SK-N-SH treated with all-trans-retinoic acid at 6 μM for 48 hours (cell line): ENCODE data around the gene TMEM131.

ENCODE experiments used
- ATAC-seq: fragments of 200-7000 bp; cut with Tn5 transposase; 3 replicates; pipeline ENCODE4 v1.9.1; 2020; ENCODE audit warnings: mild to moderate bottlenecking, moderate library complexity
- ARNTL ChIP-seq: fragments of 450-650 bp; formaldehyde crosslinking; IDR thresholded peaks from 2 replicates; pipeline ENCODE4 v1.5.0; 2020; ENCODE audit warnings: low read depth, mild to moderate bottlenecking, moderate library complexity, borderline replicate concordance
- BACH2 ChIP-seq: fragments of 250-450 bp; sonication (Bioruptor Pico); IDR thresholded peaks from 2 replicates; pipeline ENCODE4 v1.9.0; 2021; ENCODE audit warnings: mild to moderate bottlenecking, borderline replicate concordance
- CREB5 ChIP-seq: fragments of 250-450 bp; sonication (Bioruptor Pico); IDR thresholded peaks from 2 replicates; pipeline ENCODE4 v1.5.1; 2020; ENCODE audit warnings: low read depth, mild to moderate bottlenecking, moderate library complexity
- CSDC2 ChIP-seq: fragments of 250-450 bp; sonication (Bioruptor Pico); IDR thresholded peaks from 2 replicates; pipeline ENCODE4 v1.5.0; 2020; ENCODE audit warnings: mild to moderate bottlenecking, moderate library complexity
- CSRNP3 ChIP-seq: fragments of 250-450 bp; sonication (Bioruptor Pico); IDR thresholded peaks from 2 replicates; pipeline ENCODE4 v1.5.1; 2021; ENCODE audit warnings: mild to moderate bottlenecking, moderate library complexity
- ESRRG ChIP-seq: fragments of 250-450 bp; sonication (Bioruptor Pico); IDR thresholded peaks from 2 replicates; pipeline ENCODE4 v1.6.1; 2021; ENCODE audit warnings: mild to moderate bottlenecking
- GLIS3 ChIP-seq: fragments of 250-450 bp; sonication (Bioruptor Pico); IDR thresholded peaks from 2 replicates; pipeline ENCODE4 v1.5.0; 2020; ENCODE audit warnings: mild to moderate bottlenecking, moderate library complexity
- ISL1 ChIP-seq: fragments of 250-450 bp; sonication (Bioruptor Pico); IDR thresholded peaks from 2 replicates; pipeline ENCODE4 v2.1.2; 2022; ENCODE audit warnings: mild to moderate bottlenecking, moderate library complexity
- OSR1 ChIP-seq: fragments of 250-450 bp; sonication (Bioruptor Pico); IDR thresholded peaks from 2 replicates; pipeline ENCODE4 v1.8.0; 2022; ENCODE audit warnings: moderate library complexity, mild to moderate bottlenecking, inconsistent platforms
- PATZ1 ChIP-seq: fragments of 250-450 bp; sonication (Bioruptor Pico); IDR thresholded peaks from 2 replicates; pipeline ENCODE4 v1.8.0; 2020; ENCODE audit warnings: mild to moderate bottlenecking, moderate library complexity, borderline replicate concordance
- PPARA ChIP-seq: fragments of 250-450 bp; sonication (Bioruptor Pico); IDR thresholded peaks from 2 replicates; pipeline ENCODE4 v1.5.0; 2020; ENCODE audit warnings: mild to moderate bottlenecking, borderline replicate concordance
- RARB ChIP-seq: fragments of 250-450 bp; sonication (Bioruptor Pico); IDR thresholded peaks from 2 replicates; pipeline ENCODE4 v1.8.0; 2021; ENCODE audit warnings: mild to moderate bottlenecking, moderate library complexity
- SNAI2 ChIP-seq: fragments of 250-450 bp; sonication (Bioruptor Pico); IDR thresholded peaks from 2 replicates; pipeline ENCODE4 v1.5.0; 2020; ENCODE audit warnings: mild to moderate bottlenecking, moderate library complexity
- TCF4 ChIP-seq: fragments of 250-450 bp; sonication (Bioruptor Pico); IDR thresholded peaks from 2 replicates; pipeline ENCODE4 v1.8.0; 2021; ENCODE audit warnings: mild to moderate bottlenecking, moderate library complexity, borderline replicate concordance
- TOX ChIP-seq: fragments of 250-450 bp; sonication (Bioruptor Pico); IDR thresholded peaks from 2 replicates; pipeline ENCODE4 v1.8.0; 2021; ENCODE audit warnings: mild to moderate bottlenecking, moderate library complexity, borderline replicate concordance
- TSHZ2 ChIP-seq: fragments of 250-450 bp; sonication (Bioruptor Pico); IDR thresholded peaks from 2 replicates; pipeline ENCODE4 v1.5.0; 2020; ENCODE audit warnings: mild to moderate bottlenecking, moderate library complexity
- ZC3H10 ChIP-seq: fragments of 250-450 bp; sonication (Bioruptor Pico); IDR thresholded peaks from 2 replicates; pipeline ENCODE4 v1.5.1; 2021; ENCODE audit warnings: mild to moderate bottlenecking, moderate library complexity
- ZFP3 ChIP-seq: fragments of 250-450 bp; sonication (Bioruptor Pico); IDR thresholded peaks from 2 replicates; pipeline ENCODE4 v1.5.0; 2020; ENCODE audit warnings: mild to moderate bottlenecking, moderate library complexity
- ZFP30 ChIP-seq: fragments of 450-650 bp; formaldehyde crosslinking; IDR thresholded peaks from 2 replicates; pipeline ENCODE4 v1.5.0; 2022; ENCODE audit warnings: mild to moderate bottlenecking, moderate library complexity
- ZNF565 ChIP-seq: fragments of 450-650 bp; formaldehyde crosslinking; conservative IDR thresholded peaks from 2 replicates; pipeline ENCODE4 v1.5.0; 2020; ENCODE audit warnings: low read depth, mild to moderate bottlenecking, moderate library complexity
- ZNF70 ChIP-seq: fragments of 450-650 bp; formaldehyde crosslinking; IDR thresholded peaks from 2 replicates; pipeline ENCODE4 v1.5.0; 2020; ENCODE audit warnings: mild to moderate bottlenecking, moderate library complexity
- ZNF8 ChIP-seq: fragments of 450-650 bp; formaldehyde crosslinking; IDR thresholded peaks from 2 replicates; pipeline ENCODE4 v1.5.0; 2020; ENCODE audit warnings: mild to moderate bottlenecking, moderate library complexity

The TMEM131 gene

GRCh38 chr2:97996679-97997078 is 931 bp upstream of the TMEM131 start:
- ATAC-seq: no peak
- TF ChIP-seq OSR1 (CRISPR knock-in tag) (no peak), BACH2 (CRISPR knock-in tag) (no peak), CSRNP3 (CRISPR knock-in tag) (no peak), ZNF70 (CRISPR knock-in tag) (no peak), ZNF8 (no peak), RARB (CRISPR knock-in tag) (no peak), TOX (CRISPR knock-in tag) (no peak), ZFP3 (CRISPR knock-in tag) (no peak), ARNTL (no peak), TCF4 (CRISPR knock-in tag) (no peak), ESRRG (no peak), ZNF565 (CRISPR knock-in tag) (no peak), ISL1 (no peak), SNAI2 (CRISPR knock-in tag) (no peak)

- ATAC-seq: peak; percentile 52
- TF ChIP-seq TCF4 (CRISPR knock-in tag) (no peak), PPARA (CRISPR knock-in tag) (no peak), GLIS3 (CRISPR knock-in tag) (no peak), ZNF8 (no peak), PATZ1 (no peak), CREB5 (no peak), ZFP30 (CRISPR knock-in tag) (no peak), BACH2 (CRISPR knock-in tag) (no peak), ISL1 (no peak), OSR1 (CRISPR knock-in tag) (no peak)
Measured at GRCh38 chr2:97995026-97995733, 568 bp downstream of the TMEM131 start.

GRCh38 chr2:97994476-97994875 is 1.3 kb downstream of the TMEM131 start:
- TF ChIP-seq CSDC2 (CRISPR knock-in tag) (no peak), TCF4 (CRISPR knock-in tag) (no peak), ZNF565 (CRISPR knock-in tag) (no peak), ZC3H10 (CRISPR knock-in tag) (no peak), OSR1 (CRISPR knock-in tag) (no peak), TSHZ2 (CRISPR knock-in tag) (no peak), SNAI2 (CRISPR knock-in tag) (no peak), ARNTL (no peak), ZNF70 (CRISPR knock-in tag) (no peak), TOX (CRISPR knock-in tag) (no peak), ISL1 (no peak)
- ATAC-seq: no peak

GRCh38 chr2:97993926-97994325 is 1.8 kb downstream of the TMEM131 start:
- ATAC-seq: no peak
- no peak for TF ChIP-seq ZC3H10 (CRISPR knock-in tag)
- TF ChIP-seq CSDC2 (CRISPR knock-in tag): no peak
